HG03521 (cell line): ENCODE results near the gene ADCY10.

Experiments
- ATAC-seq: cut with Tn5 transposase; IDR thresholded peaks from one replicate; pipeline ENCODE4 v1.9.1; 2021; ENCODE audit warnings: mild to moderate bottlenecking, moderate library complexity; ENCODE audit not compliant: unreplicated experiment

The ADCY10 gene

GRCh38 chr1:167790117-167790516 lies 123.8 kb downstream of the ADCY10 start:
- no peak for ATAC-seq

DNA sequence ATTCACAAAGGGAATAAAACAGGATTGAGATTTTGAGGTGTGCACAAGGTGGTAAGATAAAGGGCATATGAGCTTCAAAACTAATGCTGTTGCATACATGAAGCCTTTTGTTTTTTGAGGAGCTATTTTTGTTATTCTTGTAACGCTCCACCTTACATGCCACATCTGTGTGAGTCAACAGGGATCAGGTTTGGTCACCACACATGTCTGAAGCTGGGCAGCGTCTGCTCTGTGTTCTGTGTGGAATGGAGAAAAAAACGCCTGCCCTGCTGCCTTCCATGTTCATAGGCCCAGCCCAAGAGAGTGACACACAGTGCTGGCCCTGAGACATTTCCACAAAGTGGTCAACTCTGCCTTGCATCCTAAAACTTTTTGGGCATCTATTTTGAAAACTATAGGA lies 124.4 kb downstream of the ADCY10 start:
- no peak for ATAC-seq

DNA sequence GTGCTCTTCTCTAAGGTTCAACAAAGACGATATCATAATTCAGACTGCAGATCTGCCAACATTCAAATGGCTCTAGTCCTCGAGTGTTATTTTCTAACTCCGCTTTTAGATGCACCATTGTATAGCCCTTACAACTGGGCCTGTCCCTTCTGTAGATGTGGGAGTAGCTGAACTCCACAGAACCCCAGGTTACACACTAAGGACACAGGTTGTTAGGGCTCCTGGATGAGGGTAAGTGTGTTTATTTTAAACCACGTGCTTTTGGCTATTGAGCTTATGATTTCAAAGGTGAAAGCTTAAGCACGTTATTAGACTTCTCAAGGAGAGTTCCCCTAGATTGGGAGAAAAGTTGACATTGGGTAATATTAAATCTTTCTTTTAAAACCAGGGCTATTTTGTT lies 127.4 kb downstream of the ADCY10 start:
- ATAC-seq = no peak

DNA sequence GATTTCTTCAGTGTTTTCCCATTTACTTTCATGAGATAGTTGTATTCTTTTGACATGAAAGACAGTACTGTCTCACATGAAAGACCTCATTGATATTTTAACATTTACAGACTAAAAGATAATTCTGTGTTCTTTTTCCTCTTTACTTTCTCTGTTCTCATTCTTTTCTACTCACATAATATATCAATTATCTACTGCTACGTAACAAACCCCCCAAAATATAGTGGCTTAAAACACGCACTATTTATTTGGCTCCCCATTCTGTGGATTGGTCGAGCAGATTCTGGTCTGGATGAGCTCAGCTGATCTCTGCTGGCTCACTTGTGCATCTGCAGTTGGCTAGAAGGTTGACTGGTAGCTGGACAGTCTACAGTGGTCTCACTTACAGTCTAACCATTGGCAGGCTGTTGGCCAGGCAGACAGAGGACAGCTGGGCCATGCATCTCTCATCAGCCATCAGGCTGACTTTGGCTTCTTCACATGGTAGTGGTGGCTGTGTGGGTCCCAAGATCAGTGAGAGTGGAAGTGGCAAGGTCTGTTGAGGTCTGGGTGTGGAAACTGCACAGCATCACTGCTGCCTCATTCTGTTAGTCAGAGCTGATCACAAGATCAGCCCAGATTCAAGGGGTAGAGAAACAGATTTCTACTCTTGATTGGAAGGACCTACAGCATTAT lies 128.9 kb downstream of the ADCY10 start:
- no peak for ATAC-seq

DNA sequence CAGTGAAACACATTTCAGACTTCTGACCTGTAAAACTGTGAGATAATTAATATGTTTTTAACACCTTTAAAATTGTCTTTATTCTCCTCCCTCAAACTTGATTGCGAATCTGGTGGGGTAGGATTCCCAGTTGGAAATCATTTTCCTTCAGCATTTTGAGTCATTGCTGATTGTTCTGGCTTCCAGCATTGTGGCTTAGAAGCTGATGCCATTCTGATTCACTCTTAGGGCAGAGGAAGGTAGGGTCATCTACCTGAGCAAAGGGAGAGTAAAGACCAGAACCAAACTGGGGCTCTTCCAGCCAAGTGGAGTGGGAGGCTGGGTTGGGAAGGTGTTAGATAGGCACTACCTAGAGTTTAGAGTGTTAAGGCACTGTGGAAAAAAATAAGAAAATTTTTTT lies 131.0 kb downstream of the ADCY10 start:
- no peak for ATAC-seq

DNA sequence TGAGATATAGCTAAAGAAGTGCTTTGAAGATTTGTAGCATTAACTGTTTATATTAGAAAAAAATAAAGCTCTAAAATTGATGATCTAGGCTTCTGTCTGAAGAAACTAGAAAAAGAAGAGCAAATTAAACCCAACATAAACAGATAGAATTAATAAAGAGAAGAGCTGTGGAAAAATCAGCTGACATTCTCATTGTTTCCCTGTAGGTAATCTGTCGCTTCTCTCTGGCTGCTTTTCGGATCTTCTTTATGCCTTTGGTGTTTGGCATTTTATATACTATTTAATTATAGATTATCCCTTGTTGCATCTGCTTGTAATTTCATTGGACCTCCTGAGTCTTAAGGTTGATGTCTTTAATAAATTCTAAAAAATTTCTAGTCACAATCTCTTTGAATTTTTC lies 132.4 kb downstream of the ADCY10 start:
- ATAC-seq = no peak

GRCh38 chr1:167777269-167777650 lies 136.7 kb downstream of the ADCY10 start:
- no peak for ATAC-seq

- no peak for ATAC-seq
Measured at GRCh38 chr1:167776616-167777268, 137.2 kb downstream of the ADCY10 start.

- ATAC-seq = no peak
Measured at GRCh38 chr1:167776151-167776550, 137.8 kb downstream of the ADCY10 start.

DNA sequence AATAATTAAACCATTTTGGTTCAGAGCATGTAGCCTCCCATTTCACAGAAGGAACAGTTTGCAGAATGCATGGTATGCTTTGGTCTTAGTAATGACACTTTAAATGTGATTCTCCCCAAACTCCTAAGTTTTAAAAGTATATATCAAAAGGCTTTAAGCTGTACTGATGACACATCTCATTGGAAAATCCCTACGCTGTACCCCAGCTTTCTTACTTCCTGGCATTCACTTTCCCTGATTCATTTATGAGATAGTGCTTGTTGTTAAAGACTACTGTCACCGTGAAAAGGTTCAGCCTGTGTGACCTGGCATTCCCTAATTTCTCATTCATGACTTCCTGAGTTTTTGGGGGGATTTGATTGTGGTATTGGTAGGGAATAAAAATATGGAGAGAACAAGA lies 138.8 kb downstream of the ADCY10 start:
- ATAC-seq = no peak

GRCh38 chr1:167774710-167775109 lies 139.2 kb downstream of the ADCY10 start:
- ATAC-seq = no peak

DNA sequence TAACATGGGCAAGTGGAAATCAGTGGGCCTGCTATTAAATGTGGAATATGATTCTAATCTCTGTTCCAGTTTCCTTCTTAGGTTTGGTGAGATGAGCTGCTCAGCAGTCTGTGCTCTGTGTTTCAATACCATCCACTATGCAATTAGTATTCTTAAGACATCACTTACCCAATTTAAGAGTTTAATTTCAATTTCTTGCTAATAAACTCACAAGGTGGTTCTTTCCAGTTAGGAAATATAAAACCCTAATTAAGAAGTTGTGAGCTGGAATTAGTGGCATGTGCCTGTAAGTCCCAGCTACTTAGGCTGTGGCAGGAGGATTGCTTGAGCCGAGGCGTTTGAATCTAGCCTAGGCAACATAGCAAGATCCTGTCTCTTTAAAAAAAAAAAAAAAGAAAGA lies 140.4 kb downstream of the ADCY10 start:
- no peak for ATAC-seq

GRCh38 chr1:167772436-167772835 lies 141.5 kb downstream of the ADCY10 start:
- no peak for ATAC-seq

GRCh38 chr1:167770127-167770526 lies 143.8 kb downstream of the ADCY10 start:
- no peak for ATAC-seq

GRCh38 chr1:167767761-167768160 lies 146.2 kb downstream of the ADCY10 start:
- no peak for ATAC-seq

GRCh38 chr1:167766538-167766937 lies 147.4 kb downstream of the ADCY10 start:
- no peak for ATAC-seq

- ATAC-seq = no peak
Measured at GRCh38 chr1:167765496-167765895, 148.4 kb downstream of the ADCY10 start.

- no peak for ATAC-seq
Measured at GRCh38 chr1:167764458-167765330, 149.2 kb downstream of the ADCY10 start.

DNA sequence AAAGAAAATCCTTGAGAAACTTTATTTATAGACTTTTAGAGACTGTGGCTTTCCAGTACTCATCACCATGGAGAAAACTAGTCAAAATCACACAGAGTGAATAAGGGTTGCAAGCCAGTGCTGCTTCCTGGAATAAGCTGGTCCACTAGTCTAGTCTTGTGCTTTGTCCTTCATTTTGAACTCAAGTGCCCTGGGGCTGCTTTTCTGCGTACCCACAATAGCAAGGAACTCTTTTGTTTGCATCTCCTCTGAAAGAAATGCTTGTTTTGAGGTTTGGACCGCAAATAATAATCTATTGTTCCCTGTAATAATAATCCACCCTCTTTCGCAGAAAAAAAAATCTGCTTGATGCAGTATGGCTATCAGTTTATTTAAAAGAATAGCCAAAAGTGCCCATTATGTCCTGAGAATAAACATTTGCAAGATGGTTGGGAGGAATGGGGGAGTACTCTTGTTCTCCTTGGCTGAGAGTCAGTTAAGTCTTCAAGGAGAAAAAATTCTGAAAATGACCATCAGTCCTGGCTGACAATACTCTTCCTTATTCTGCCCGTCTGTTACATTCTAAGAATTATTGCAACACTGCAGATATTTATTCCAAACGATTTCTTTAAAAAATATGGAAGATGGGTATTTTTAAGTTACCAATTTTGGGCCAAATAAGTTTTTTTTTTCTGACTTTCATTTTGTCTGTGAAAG lies 150.3 kb downstream of the ADCY10 start:
- no peak for ATAC-seq

GRCh38 chr1:167762061-167762746 lies 151.7 kb downstream of the ADCY10 start:
- ATAC-seq = no peak

GRCh38 chr1:167761400-167761799 lies 152.5 kb downstream of the ADCY10 start:
- ATAC-seq = no peak
